ENCODE data around the gene EIF2B2. TPM values are rescaled to one million over a fixed set of nuclear protein-coding genes. Genes with fewer than 3 reads are reported as not detected.

Gene EIF2B2
- total and polyA plus RNA-seq, 2 of the 13 experiments (the other 11 are each of a cell fraction or from before 2014, with no cell fraction given), result 54.4 to 78.6 TPM

- TF ChIP-seq BORCS8-MEF2B (CRISPR knock-in tag; IDR thresholded peaks at IDR 0.05), result 0 out of 2 replicates have a peak, but pooled peaks have one; percentile 33
- peak; percentile 68; the same call in 1 of the 2 replicates for TF ChIP-seq ZBTB42 (CRISPR knock-in tag; IDR thresholded peaks at IDR 0.05)
- no peak; the same call in 1 of the 2 replicates for TF ChIP-seq YEATS2 (CRISPR knock-in tag; IDR thresholded peaks at IDR 0.05; ENCODE audit: borderline replicate concordance)
- TF ChIP-seq ZHX1 (CRISPR knock-in tag; IDR thresholded peaks at IDR 0.05; ENCODE audit: low read depth), result no peak
- TF ChIP-seq KDM6A (CRISPR knock-in tag; IDR thresholded peaks at IDR 0.05; ENCODE audit: low read depth), result no peak
- TF ChIP-seq RFXAP (CRISPR knock-in tag; IDR thresholded peaks at IDR 0.05; ENCODE audit: borderline replicate concordance), result no peak
- no peak for TF ChIP-seq JARID2 (CRISPR knock-in tag; IDR thresholded peaks at IDR 0.05; ENCODE audit: insufficient replicate concordance)
- TF ChIP-seq SPEN (CRISPR knock-in tag; IDR thresholded peaks at IDR 0.05; ENCODE audit: low read depth), result peak; percentile 44; the same call in 1 of the 2 replicates
- peak; percentile 40; the same call in 1 of the 2 replicates for TF ChIP-seq TFDP1 (CRISPR knock-in tag; IDR thresholded peaks at IDR 0.05; ENCODE audit: borderline replicate concordance)
- TF ChIP-seq NFE2 (CRISPR knock-in tag; IDR thresholded peaks at IDR 0.05), result no peak
- no peak for TF ChIP-seq ZBTB21 (CRISPR knock-in tag; IDR thresholded peaks at IDR 0.05)
- TF ChIP-seq NCOA1 (CRISPR knock-in tag; IDR thresholded peaks at IDR 0.05), result peak; percentile 12; the same call in 1 of the 2 replicates
- no peak for TF ChIP-seq ZNF652 (CRISPR knock-in tag; IDR thresholded peaks at IDR 0.05; ENCODE audit: borderline replicate concordance, low read depth)
- TF ChIP-seq SALL1 (CRISPR knock-in tag; IDR thresholded peaks at IDR 0.05), result peak; percentile 54
- no peak for TF ChIP-seq ZNF101 (CRISPR knock-in tag; IDR thresholded peaks at IDR 0.05; ENCODE audit: borderline replicate concordance, low read depth)
- peak; percentile 39; the same call in 1 of the 2 replicates for TF ChIP-seq ZBTB38 (CRISPR knock-in tag; IDR thresholded peaks at IDR 0.05)
- TF ChIP-seq ZGPAT (CRISPR knock-in tag; IDR thresholded peaks at IDR 0.05), result peak; percentile 39; the same call in 1 of the 2 replicates
- 0 out of 2 replicates have a peak, but pooled peaks have one; percentile 57 for TF ChIP-seq ZNF556 (CRISPR knock-in tag; IDR thresholded peaks at IDR 0.05; ENCODE audit: borderline replicate concordance)
- TF ChIP-seq HINFP (CRISPR knock-in tag; IDR thresholded peaks at IDR 0.05; ENCODE audit: low read depth), result no peak
- no peak for TF ChIP-seq PAF1 (CRISPR knock-in tag; IDR thresholded peaks at IDR 0.05)
- TF ChIP-seq NFKBIZ (CRISPR knock-in tag; IDR thresholded peaks at IDR 0.05), result no peak
- TF ChIP-seq SOX13 (IDR thresholded peaks at IDR 0.05), result no peak
- peak in 1 of 2 experiments; percentile 48; a peak in 2 of 4 replicates for TF ChIP-seq SOX13 (CRISPR knock-in tag; conservative IDR thresholded peaks at IDR 0.05 in 1 of 2, IDR thresholded peaks at IDR 0.05 in 1 of 2)
Measured at GRCh38 chr14:74956280-74957072, 46.2 kb upstream of the EIF2B2 start (continued).

Measured in HepG2 (cell line).